Activated effector memory CD4-positive, alpha-beta T cell treated with Interleukin-2 at 50 U/mL for 16 hours (primary cell): ENCODE measurements around the gene PTK7.

Experiments used
- DNase-seq: peaks from one replicate; pipeline ENCODE4 v3.0.0-alpha.2; 2020

Gene PTK7

DNA sequence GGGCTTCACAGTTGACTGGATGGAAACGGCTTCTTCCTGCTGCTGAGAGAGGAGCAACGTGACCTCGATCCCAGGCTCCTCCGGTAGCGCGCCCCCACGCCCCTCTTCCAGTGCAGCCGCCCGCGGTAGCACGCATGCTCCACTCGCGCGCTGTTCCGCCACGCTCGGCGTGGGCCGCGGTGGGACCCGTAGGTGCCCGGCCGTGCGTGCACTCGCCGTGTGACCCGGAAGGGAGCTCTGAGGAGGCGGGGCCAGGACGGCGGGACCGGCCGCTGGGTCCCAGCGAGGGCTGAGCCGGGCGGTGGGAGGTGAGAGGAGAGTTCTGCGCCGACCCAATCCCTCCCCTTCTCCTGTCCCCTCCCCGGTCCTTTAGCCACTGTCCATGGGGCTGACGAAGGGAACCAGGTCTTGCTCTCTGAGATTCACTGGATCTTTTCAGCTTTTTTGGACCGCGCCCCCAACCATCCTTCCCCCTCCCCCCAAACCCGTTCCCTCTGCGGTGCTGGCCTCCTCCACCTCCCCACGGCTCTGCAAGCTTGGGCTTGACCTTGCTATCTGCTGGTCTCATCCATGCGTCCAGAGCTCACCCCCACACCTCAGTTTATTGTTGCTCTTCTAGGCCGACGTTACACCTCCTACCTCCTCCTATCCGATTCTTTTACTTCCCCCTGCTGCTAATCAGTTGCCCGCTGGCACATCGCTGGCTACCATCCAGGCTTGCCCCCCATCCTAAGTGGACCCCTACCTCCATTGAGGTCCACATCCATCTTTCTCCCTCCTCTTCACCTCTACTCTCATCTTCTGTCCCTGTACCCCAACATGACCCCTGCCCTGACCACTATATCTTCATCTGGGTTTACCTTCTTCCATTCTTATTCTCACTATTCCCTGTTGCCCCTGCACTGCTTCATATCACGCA, 106.1 kb downstream of the PTK7 start, which contains the start of gene CUL9:
CUL9 (plus strand) TSS at position 255 of the 919 bp plus-strand sequence. CDS start 2,115 bp downstream, outside the sequence.
- DNase-seq: peak; percentile 70

DNA sequence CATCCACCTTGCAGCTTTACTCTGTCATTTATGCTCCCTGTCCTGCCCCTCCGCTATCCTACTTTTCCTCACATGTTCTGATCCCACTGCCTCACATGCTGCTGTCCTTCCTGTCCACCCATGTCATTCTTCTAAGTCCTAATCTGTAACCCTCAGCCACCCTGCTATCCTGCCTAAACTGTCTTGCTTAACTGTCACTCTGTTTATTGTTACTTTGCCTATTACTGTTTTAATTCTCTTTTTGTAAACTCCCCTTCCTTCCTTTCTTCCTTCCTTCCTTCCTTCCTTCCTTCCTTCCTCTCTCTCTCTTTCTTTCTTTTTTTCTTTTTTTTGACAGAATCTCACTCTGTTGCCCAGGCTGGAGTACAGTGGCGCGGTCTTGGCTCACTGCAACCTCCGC, 107.3 kb downstream of the PTK7 start:
- no peak for DNase-seq

DNA sequence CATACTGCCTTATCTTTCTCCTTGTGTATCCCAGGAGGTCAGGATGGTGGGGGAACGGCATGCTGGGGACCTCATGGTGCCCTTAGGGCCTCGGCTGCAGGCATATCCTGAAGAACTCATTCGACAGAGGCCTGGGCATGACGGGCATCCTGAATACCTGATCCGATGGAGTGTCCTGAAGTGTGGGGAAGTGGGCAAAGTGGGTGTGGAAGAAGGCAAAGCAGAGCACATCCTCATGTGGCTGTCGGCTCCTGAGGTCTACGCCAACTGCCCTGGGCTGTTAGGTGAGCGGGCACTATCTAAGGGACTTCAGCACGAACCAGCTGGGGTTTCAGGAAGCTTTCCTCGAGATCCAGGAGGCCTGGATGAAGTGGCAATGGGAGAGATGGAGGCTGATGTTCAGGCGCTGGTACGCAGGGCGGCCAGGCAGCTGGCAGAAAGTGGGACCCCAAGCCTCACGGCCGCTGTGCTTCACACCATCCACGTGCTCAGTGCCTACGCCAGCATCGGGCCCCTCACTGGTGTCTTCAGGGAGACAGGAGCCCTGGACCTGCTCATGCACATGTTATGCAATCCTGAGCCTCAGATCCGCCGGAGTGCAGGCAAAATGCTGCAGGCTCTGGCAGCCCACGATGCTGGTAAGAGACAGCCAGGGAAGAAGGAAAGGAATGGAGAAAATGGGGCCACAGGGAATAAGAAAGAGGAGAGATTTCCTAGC, 108.3 kb downstream of the PTK7 start:
- no peak for DNase-seq

DNA sequence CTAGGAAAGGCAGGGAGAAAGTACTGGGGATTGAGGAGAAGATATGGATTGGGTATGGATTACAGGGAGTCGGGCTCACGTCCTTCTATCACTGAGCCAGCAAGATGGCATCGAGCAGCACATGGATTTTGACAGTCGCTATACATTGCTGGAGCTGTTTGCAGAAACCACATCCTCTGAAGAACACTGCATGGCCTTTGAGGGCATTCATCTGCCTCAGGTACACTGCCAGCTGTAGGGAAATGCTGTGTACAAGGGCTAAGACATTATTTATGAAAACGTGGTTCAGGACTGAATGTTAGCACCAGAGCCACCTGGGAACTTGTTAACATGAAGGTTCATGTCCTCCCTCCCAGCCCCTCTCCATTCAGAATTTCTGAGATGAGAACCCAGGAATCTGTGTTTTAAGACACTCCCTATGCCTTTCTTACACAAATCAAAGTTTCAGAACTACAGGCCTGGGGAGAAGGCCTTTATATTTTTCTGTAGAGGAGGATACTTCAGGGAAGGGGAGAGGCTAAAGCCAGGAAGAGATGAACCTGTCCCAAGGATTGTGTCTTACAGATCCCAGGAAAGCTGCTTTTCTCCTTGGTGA, 109.4 kb downstream of the PTK7 start:
- DNase-seq: no peak

DNA sequence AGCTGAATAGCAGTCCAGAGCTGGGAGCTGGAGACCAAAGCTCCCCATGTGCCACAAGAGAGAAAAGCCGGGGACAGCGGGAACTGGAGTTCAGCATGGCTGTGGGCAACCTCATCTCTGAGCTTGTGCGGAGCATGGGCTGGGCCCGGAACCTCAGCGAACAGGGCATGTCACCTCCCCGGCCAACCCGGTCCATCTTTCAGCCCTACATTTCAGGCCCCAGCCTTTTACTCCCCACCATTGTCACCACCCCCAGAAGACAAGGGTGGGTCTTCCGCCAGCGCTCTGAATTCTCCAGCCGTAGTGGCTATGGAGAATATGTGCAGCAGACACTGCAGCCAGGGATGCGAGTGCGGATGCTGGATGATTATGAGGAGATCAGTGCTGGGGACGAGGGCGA, 109.9 kb downstream of the PTK7 start:
- no peak for DNase-seq

DNA sequence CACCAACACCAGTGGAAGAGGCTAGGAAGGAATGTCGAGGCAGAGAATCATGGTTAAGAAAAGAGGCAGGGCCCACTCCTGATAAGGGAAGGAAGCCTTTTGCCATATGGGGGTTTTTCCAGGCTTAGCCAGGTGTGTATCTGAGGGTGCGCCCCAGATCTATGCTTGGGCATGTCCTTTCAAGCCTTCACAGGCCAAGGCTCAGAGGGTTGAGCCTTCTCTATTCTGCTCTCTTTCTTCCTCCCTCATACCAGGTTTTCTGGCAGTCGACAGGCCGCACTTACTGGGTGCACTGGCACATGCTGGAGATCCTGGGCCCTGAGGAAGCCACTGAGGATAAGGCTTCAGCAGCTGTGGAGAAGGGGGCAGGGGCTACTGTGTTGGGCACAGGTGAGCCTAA, 110.6 kb downstream of the PTK7 start:
- DNase-seq: no peak

DNA sequence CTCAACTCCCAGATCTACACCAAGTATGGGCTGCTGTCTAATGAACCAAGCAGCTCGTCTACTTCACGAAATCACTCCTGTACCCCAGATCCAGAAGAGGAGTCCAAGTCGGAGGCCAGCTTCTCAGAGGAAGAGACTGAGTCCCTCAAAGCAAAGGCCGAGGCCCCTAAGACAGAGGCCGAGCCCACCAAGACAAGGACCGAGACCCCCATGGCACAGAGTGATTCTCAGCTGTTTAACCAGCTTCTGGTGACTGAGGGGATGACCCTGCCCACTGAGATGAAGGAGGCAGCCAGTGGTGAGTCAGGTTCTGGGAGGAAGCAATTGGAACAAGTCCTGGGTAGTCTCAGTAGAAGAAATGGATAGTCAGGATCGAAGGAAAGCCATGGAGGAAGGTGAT, 111.7 kb downstream of the PTK7 start:
- DNase-seq: no peak

DNA sequence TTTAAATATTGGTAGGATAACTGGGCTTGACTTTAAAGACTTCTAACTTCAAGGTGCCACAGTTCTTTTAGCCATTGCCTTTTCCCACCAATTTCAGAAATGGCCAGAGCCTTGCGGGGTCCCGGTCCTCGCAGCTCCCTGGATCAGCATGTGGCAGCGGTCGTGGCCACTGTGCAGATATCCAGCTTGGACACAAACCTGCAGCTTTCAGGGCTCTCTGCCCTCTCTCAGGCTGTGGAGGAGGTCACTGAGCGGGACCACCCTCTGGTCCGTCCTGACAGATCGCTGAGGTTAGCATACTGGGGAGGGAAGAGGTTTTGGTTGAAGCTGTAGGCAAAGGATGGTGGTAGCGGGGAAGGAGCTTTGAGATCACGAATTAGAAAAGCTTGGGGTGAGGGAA, 112.3 kb downstream of the PTK7 start:
- no peak for DNase-seq

DNA sequence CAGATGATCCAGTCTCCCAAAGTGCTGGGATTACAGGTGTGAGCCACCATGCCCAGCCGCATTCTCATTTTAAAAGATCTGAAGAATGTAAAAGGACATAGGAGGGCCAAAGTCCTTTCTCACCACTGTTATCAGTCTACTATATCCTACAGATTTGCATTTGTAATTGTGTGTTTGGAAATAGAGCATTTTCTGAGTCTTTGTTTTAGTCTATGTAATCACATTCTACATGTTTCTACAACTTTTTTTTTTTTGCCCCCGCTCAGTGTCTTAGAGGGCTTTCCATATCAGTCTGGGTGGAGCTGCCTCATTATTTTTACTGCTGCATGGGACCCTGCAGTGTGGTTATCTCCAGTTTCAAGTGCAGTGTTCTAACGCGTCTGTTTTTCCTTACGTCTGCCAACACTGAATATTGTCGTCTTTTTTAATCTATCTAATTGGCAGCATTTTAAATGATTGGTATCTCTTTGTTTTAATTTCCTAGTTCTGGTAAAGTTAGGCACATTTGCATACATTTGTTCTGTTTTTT, 113.7 kb downstream of the PTK7 start:
- no peak for DNase-seq

DNA sequence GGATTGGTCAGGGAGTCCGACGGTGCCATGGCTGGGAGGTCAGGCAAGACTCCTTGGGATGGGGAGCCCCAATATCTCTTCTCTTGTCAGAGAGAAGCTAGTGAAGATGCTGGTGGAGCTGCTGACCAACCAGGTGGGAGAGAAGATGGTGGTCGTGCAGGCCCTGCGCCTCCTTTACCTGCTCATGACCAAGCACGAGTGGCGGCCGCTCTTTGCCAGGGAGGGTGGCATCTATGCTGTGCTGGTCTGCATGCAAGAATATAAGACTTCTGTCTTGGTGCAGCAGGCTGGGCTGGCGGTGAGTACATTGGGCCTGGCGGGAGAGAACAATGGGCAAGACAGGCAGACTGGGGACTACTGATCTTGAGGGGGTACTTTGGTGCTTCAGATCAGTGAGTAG, 116.8 kb downstream of the PTK7 start:
- no peak for DNase-seq

DNA sequence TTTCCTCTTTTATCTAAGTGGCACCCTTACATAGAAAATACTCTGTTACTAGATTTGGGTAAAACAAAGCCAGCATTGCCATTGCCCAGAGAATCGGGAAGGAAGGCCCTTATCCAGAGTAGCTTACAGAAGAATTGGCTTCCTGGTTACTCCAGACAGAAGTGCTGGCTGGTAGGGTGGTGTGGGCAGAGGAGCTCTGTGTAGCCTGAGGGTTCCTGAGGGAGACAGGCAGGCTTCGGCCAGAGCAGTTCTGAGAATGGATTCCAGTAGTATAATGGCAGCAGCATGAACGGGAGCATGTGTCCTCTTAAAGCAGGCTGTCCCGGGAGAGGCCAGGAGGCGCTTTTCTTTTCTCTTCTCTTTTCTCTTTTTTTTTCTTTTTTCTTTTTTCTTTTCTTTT, 117.8 kb downstream of the PTK7 start:
- DNase-seq: no peak

DNA sequence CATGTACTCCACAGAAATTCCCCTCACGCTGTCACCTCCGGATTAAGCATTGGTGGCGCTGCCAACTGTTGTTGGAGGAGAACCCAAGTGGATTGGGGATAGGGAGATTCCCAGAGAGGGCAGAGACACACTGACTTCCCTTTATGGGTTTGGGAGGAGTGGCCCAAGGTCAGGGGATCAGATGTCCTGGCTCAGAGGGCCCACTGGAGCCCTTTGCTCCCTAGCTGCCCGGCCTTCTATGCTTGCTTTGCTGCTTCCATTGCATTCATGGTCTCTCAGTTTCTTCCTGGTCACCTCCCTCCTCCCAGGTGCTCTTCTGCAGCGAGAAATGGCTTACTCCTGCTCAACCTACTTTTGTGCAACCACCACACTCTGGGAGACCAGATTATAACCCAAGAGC, 120.2 kb downstream of the PTK7 start:
- no peak for DNase-seq

DNA sequence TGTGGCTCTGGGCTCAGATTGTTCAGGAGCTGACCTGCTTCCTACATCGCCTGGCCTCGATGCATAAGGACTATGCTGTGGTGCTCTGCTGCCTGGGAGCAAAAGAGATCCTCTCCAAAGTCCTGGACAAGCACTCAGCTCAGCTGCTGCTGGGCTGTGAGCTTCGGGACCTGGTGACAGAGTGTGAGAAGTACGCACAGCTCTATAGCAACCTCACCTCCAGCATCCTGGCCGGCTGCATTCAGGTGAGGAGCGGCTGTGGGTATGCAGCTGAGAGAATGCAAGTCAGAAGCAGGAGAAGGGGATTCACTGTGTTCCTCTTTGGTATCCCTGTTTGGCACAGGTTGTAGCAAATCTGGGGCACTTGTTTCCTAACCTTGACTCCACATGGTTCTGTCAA, 123.8 kb downstream of the PTK7 start:
- DNase-seq: no peak

DNA sequence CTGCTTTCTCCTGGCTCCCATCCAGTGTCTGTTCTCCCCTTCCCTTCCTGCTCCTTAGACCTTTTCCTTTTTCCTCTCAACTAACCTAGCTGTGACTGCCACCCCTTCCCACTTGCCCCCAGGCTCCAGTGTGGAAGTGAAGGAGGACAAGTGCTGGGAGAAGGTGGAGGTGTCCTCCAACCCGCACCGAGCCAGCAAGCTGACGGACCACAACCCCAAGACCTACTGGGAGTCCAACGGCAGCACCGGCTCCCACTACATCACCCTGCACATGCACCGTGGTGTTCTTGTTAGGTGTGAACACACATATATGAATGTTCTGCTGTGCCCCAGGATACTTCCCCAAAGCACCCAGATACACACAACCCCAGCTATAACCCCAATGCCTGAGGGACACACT, 124.4 kb downstream of the PTK7 start:
- no peak for DNase-seq

DNA sequence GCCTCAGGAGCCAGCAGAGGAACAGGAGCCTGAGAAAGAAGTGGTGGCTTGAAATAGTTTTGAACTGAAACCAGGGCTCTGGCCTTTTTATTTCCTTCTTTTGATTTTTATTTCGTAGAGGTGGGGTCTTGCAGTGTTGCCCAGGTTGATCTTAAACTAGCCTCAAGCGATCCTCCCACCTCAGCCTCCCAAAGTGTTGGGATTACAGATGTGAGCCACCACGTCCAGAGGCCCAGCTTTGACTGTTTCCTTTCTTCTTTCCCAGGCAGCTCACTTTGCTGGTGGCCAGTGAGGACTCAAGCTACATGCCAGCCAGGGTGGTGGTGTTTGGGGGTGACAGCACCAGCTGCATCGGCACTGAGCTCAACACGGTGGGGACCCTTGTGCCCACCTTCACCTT, 126.3 kb downstream of the PTK7 start:
- no peak for DNase-seq

DNA sequence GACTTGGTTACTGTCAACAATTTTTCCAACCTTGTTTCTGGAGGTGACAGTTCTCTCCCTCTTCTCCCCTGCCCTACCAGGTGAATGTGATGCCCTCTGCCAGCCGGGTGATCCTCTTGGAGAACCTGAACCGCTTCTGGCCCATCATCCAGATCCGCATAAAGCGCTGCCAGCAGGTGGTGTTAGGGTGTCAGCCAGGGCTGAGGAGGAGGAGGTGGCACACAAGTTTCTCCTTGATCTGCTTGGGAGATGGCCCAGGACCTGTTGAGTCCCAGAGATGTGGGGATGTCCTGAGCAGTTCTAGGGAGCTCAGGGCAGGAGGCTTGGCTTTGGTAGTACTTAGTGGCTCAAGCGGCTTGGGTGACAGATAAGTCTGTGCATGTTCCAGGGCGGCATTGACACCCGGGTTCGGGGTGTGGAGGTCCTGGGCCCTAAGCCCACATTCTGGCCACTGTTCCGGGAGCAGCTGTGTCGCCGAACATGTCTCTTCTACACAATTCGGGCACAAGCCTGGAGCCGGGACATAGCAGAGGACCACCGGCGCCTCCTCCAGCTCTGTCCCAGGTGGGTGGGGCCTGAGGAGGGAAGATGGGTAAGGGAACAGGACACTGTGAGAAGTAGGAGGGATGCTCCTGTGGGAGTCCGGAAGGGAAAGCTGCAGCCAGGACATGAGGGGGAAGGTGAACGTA, 127.1 kb downstream of the PTK7 start:
- DNase-seq: no peak

DNA sequence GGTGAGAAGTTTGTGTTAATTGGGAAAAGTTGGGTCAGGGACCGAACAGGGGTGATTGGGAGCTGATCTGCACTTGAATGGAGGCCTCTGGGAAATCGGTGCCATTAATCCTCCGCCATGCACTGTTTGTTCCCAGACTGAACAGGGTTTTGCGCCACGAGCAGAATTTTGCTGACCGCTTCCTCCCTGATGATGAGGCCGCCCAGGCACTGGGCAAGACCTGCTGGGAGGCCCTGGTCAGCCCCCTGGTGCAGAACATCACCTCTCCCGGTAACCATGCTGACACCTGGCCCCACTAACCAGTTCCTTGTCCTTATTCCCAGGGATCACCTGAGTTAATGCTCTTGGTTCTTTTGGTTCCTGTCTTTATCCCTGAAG, 127.6 kb downstream of the PTK7 start:
- DNase-seq: no peak

DNA sequence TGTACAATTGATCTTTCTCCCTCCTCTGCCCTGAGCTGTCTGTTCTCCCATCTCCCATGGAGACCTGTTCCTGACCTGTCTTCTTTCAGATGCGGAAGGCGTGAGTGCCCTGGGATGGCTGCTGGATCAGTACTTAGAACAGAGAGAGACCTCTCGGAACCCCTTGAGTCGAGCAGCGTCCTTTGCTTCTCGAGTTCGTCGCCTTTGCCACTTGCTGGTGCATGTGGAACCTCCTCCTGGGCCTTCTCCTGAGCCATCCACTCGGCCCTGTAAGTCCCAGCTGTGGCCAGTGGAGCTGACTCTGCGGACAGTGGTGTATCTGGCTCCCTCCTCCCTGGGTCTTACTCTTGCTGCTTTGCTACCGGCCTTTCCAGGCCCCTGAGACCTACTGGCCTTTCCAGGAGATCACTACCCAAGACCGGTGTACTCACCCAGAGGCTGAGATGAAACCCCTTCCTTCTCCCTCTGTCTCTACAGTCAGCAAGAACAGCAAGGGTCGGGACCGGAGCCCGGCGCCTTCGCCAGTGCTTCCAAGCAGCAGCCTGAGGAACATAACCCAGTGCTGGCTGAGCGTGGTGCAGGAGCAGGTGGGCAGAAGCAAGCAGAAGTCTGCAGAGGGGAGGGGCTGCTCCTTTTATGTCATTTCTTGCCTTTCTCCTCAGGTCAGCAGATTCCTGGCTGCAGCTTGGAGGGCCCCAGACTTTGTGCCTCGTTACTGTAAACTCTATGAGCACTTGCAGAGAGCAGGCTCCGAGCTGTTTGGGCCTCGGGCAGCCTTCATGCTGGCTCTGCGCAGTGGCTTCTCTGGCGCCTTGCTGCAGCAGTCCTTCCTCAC, 128.4 kb downstream of the PTK7 start:
- no peak for DNase-seq

DNA sequence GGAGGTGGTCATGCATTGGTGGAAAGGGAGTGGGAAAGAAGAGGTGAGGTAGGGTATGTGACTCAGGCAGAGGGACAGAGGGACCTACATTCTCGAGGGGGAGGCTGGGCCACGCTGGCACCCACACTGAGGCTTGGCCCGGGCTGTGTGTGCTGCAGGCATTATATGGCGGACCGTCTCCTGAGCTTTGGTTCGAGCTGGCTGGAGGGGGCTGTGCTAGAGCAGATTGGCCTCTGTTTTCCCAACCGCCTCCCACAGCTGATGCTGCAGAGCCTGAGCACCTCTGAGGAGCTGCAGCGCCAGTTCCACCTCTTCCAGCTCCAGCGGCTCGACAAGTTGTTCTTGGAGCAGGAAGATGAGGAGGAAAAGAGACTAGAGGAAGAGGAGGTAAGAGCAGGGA, 129.7 kb downstream of the PTK7 start:
- no peak for DNase-seq

DNA sequence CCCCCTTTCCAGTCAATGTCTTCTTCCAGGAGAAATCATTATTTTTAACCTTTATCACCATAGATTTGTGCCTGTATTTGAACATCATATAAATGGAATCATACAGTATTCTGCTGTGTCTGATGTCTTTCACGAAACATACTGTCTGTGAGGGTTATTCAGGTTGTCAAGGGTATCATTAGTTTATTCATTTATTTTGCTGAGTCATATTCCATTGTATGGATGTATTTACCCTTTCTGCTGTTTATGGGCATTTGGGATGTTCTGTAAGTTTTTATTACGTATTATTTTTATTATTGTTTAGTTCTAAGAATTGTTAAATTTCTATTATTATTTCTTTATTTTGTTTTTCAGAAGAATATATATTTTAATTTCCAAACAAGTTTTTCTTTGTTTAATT, 131.2 kb downstream of the PTK7 start:
- no peak for DNase-seq
